HCT116 (cell line): ENCODE data around the gene MYADML2. TPM values are rescaled to one million over a fixed set of nuclear protein-coding genes. Genes with fewer than 3 reads are reported as not detected.

Source experiments
- ATAC-seq: fragments of 200-7000 bp; cut with Tn5 transposase; 2 replicates; pipeline ENCODE4 v1.9.1; 2020; ENCODE audit warnings: mild to moderate bottlenecking, moderate library complexity
- BruUV-seq: library from RNA; stranded (reverse); fragments of 400-500 nt; replicated peaks from 2 replicates; lab custom pipeline; 2021; lab: Mats Ljungman, UMichigan
- CTCF ChIA-PET: fragments of 300-600 bp; sonication (Branson Sonifier 250); formaldehyde crosslinking; loops from one replicate; lab custom pipeline; 2021; ENCODE audit warnings: antibody characterized with exemption; lab: Charles Lee
- POLR2A ChIA-PET: fragments of 300-600, 350-600 bp; sonication (Branson Sonifier 250); formaldehyde crosslinking; loops from one replicate; lab custom pipeline; 2021; ENCODE audit warnings: antibody characterized with exemption; lab: Charles Lee
- RAD21 ChIA-PET, 2 experiments: fragments of 300-600 bp; sonication (Branson Sonifier 250); formaldehyde crosslinking; loops; one replicate each; lab custom pipeline; 2023; ENCODE audit warnings: low total read pairs in 2 of 2; ENCODE audit not compliant: uncharacterized antibody in 2 of 2, unreplicated experiment in 2 of 2, low non-redundant PET in 1 of 2; lab: Charles Lee
- DNase-seq: peaks from one replicate; pipeline ENCODE4 v3.0.0-alpha.2; 2010; ENCODE audit warnings: low read depth, low spot score
- H2AFZ ChIP-seq: fragments of 200-600 bp; shearing (Covaris generic), sonication (generic); 2 replicates; pipeline ENCODE4 v1.6.1; 2017; ENCODE audit warnings: low read depth, mixed run types, mixed read lengths, antibody characterized with exemption, low read length; ENCODE audit not compliant: poor library complexity, severe bottlenecking
- H3K27ac ChIP-seq: 2 replicates; pipeline ENCODE4 v1.5.1; 2012; ENCODE audit warnings: low read depth, low read length
- H3K27me3 ChIP-seq: fragments of 200-600 bp; sonication (generic); 2 replicates; pipeline ENCODE4 v1.6.1; 2016; ENCODE audit warnings: mixed run types, low read length, mixed read lengths; ENCODE audit not compliant: insufficient read depth
- H3K36me3 ChIP-seq, 2 experiments: fragments of 200-500 bp in 1 of 2; fragments of 200-600 bp in 1 of 2; sonication (Bioruptor generic) in 1 of 2; sonication (generic) in 1 of 2; 2 replicates each; pipeline versions ENCODE4 v1.5.1 to v1.6.1; 2014 to 2016; ENCODE audit warnings: low read length in 2 of 2, inconsistent platforms in 1 of 2, mixed read lengths in 1 of 2, mixed run types in 1 of 2; ENCODE audit not compliant: insufficient read depth in 2 of 2, control insufficient read depth in 1 of 2
- H3K4me1 ChIP-seq, 2 experiments: fragments of 200-600 bp in 1 of 2; sonication (generic) in 1 of 2; 2 replicates each; pipeline versions ENCODE4 v1.5.1 to v1.6.1; 2012 to 2017; ENCODE audit warnings: low read length in 2 of 2, inconsistent platforms in 1 of 2, mild to moderate bottlenecking in 1 of 2, mixed read lengths in 1 of 2, mixed run types in 1 of 2, moderate library complexity in 1 of 2; ENCODE audit not compliant: insufficient read depth in 2 of 2, control insufficient read depth in 1 of 2
- H3K4me2 ChIP-seq: fragments of 200-600 bp; sonication (generic); 2 replicates; pipeline ENCODE4 v1.6.1; 2017; ENCODE audit warnings: mixed run types, low read length, mixed read lengths
- H3K4me3 ChIP-seq, 2 experiments: fragments of 200-600 bp in 1 of 2; sonication (generic) in 1 of 2; replicated peaks in 1 of 2; 2 replicates each; pipeline ENCODE4 v1.5.1; 2011 to 2016; ENCODE audit warnings: low read length in 2 of 2, control low read depth in 1 of 2, low read depth in 1 of 2, mild to moderate bottlenecking in 1 of 2, mixed read lengths in 1 of 2, mixed run types in 1 of 2
- H3K79me2 ChIP-seq: fragments of 200-600 bp; sonication (generic); 2 replicates; pipeline ENCODE4 v1.6.1; 2017; ENCODE audit warnings: mild to moderate bottlenecking, mixed run types, low read length, moderate library complexity, mixed read lengths; ENCODE audit not compliant: insufficient read depth
- H3K9ac ChIP-seq: fragments of 200-600 bp; sonication (generic); 2 replicates; pipeline ENCODE4 v1.6.1; 2016; ENCODE audit warnings: low read length, mixed read lengths
- H3K9me2 ChIP-seq: fragments of 200-600 bp; sonication (generic), shearing (Covaris generic); 2 replicates; pipeline ENCODE4 v1.6.1; 2017; ENCODE audit warnings: mixed run types, mild to moderate bottlenecking, moderate library complexity; ENCODE audit not compliant: insufficient read depth
- H3K9me3 ChIP-seq, 2 experiments: fragments of 200-500 bp in 1 of 2; fragments of 200-600 bp in 1 of 2; sonication (Bioruptor generic) in 1 of 2; sonication (generic) in 1 of 2; 2 replicates each; pipeline ENCODE4 v1.6.1; 2014 to 2017; ENCODE audit warnings: low read length in 2 of 2, mixed read lengths in 2 of 2, inconsistent platforms in 1 of 2, low read depth in 1 of 2, mild to moderate bottlenecking in 1 of 2, mixed run types in 1 of 2, moderate library complexity in 1 of 2; ENCODE audit not compliant: control insufficient read depth in 1 of 2, insufficient read depth in 1 of 2
- H4K20me1 ChIP-seq: fragments of 200-600 bp; sonication (generic), shearing (Covaris generic); 2 replicates; pipeline ENCODE4 v1.6.1; 2017; ENCODE audit warnings: mixed run types, mild to moderate bottlenecking, moderate library complexity; ENCODE audit not compliant: insufficient read depth
- CEBPB ChIP-seq: IDR thresholded peaks from 2 replicates; pipeline ENCODE4 v1.6.1; 2012; ENCODE audit warnings: low read depth
- EGR1 ChIP-seq: IDR thresholded peaks from 2 replicates; pipeline ENCODE4 v1.6.1; 2012; ENCODE audit warnings: low read depth
- ELF1 ChIP-seq: IDR thresholded peaks from 2 replicates; pipeline ENCODE4 v1.6.1; 2012; ENCODE audit warnings: low read depth, borderline replicate concordance
- EZH2 ChIP-seq: fragments of 200-600 bp; sonication (generic); IDR thresholded peaks from 2 replicates; pipeline ENCODE4 v1.6.1; 2017; ENCODE audit warnings: antibody characterized with exemption, mixed run types
- EZH2phosphoT487 ChIP-seq: fragments of 200-600 bp; IDR thresholded peaks from 2 replicates; pipeline ENCODE4 v1.6.1; 2018; ENCODE audit warnings: antibody characterized with exemption, borderline replicate concordance
- POLR2A ChIP-seq: IDR thresholded peaks from 2 replicates; pipeline ENCODE4 v1.7.0; 2011; ENCODE audit warnings: borderline replicate concordance; ENCODE audit not compliant: insufficient read depth, insufficient read length; ENCODE audit errors: extremely low read depth
- RAD21 ChIP-seq: IDR thresholded peaks from 2 replicates; pipeline ENCODE4 v1.6.1; 2012; ENCODE audit warnings: low read depth, mild to moderate bottlenecking
- SIN3A ChIP-seq: IDR thresholded peaks from 2 replicates; pipeline ENCODE4 v1.6.1; 2012; ENCODE audit warnings: low read depth
- SRF ChIP-seq: IDR thresholded peaks from 2 replicates; pipeline ENCODE4 v1.6.1; 2012; ENCODE audit warnings: low read depth
- TCF7L2 ChIP-seq: IDR thresholded peaks from 2 replicates; pipeline ENCODE4 v1.7.0; 2011; ENCODE audit warnings: borderline replicate concordance, inconsistent platforms; ENCODE audit not compliant: insufficient read depth, insufficient read length; ENCODE audit errors: extremely low read depth
- YY1 ChIP-seq: IDR thresholded peaks from 2 replicates; pipeline ENCODE4 v1.6.1; 2011; ENCODE audit warnings: low read length, low read depth, moderate library complexity, mild to moderate bottlenecking; ENCODE audit not compliant: insufficient replicate concordance; ENCODE audit errors: extremely low read depth
- ZNF274 ChIP-seq: fragments of 200-500 bp; sonication (Bioruptor generic); IDR thresholded peaks from 2 replicates; pipeline ENCODE4 v1.6.1; 2014; ENCODE audit warnings: mild to moderate bottlenecking, low read depth, low read length, inconsistent platforms
- intact Hi-C: fragments of 100-400 bp; cut with micrococcal nuclease; formaldehyde crosslinking; loops from 2 replicates; pipeline ENCODE4 v1.10.0; 2022
- total RNA-seq: library from RNA; stranded (reverse); gene quantifications from one replicate; pipeline ENCODE4 v1.2.1, GENCODE V29; 2021; ENCODE audit not compliant: unreplicated experiment
- TF ChIP-seq, protein P1 (sequence below): IDR thresholded peaks from 2 replicates; pipeline ENCODE4 v1.6.1; 2011; ENCODE audit warnings: mild to moderate bottlenecking, low read length, moderate library complexity; ENCODE audit not compliant: insufficient replicate concordance; ENCODE audit errors: extremely low read depth
- TF ChIP-seq, protein P2 (sequence below): IDR thresholded peaks from 2 replicates; pipeline ENCODE4 v1.6.1; 2012
- TF ChIP-seq, protein P3 (sequence below): IDR thresholded peaks from 2 replicates; pipeline ENCODE4 v1.6.1; 2012
- TF ChIP-seq, protein P4 (sequence below), 3 experiments: fragments of 200-600 bp in 1 of 3; sonication (generic) in 1 of 3; IDR thresholded peaks in 2 of 3; conservative IDR thresholded peaks in 1 of 3; 2 replicates each; pipeline ENCODE4 v1.5.1; 2012 to 2017; ENCODE audit warnings: low read depth in 2 of 3, low read length in 2 of 3, antibody characterized with exemption in 1 of 3, borderline replicate concordance in 1 of 3, control low read depth in 1 of 3, mild to moderate bottlenecking in 1 of 3, mixed read lengths in 1 of 3, mixed run types in 1 of 3, moderate library complexity in 1 of 3; ENCODE audit not compliant: insufficient read depth in 1 of 3
- TF ChIP-seq, protein P5 (sequence below): IDR thresholded peaks from 2 replicates; pipeline ENCODE4 v1.6.1; 2012; ENCODE audit warnings: low read depth

Gene MYADML2
- total RNA-seq, 1 experiment from 2014 or later = not detected

DNA sequence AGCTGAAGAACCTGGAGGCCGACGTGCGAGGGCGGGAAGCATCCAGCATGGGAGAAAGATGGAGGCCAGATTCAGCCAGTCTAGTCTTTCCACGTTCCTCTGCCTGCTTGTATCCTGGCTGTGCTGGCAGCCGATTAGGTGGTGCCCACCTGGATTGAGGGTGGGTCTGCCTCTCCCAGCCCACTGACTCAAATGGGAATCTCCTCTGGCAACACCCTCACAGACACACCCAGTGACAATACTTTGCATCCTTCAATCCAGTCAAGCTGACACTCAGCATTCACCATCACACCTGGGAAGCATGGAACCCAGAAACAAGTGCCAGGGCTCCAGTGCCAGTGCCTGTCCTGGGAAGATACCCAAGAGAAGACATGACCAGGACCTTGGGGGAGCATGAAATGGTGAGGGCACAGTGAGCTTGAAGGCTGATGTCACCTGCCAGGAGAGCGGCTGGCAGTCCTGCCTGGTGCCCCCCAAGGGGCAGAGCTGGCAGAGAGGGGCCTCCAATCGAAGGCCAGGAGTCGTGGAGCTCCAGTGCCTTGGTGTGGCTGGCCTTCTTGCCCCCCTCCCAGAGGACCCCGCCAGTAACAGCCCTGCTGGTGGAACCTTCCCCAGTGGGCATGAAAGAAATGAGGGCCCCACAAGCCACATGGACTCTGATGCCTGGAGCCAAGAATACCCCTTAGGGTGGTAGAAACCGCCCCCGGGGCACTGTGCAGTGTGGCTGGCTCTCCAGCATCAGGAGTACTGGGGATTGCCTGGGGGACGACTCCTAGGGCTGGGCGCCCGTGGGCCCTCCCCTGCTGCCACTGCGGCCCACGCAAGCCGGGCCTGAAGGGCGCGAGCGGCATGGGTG, 45.6 kb downstream of the MYADML2 start:
- Histone ChIP-seq H3K9ac (no peak overlapping the region; the same call in 1 of the 2 replicates), H3K9me3 (no peaks in the 10 kb centered on the region), H3K4me1 (peaks cover 24 to 50% of the 10 kb centered on the region in 2 experiments), H4K20me1 (no peaks in the 10 kb centered on the region), H2AFZ (no peak overlapping the region), H3K4me2 (peak overlapping the region; percentile 50), H3K79me2 (no peaks in the 10 kb centered on the region; the same call in 1 of the 2 replicates), H3K9me2 (no peaks in the 10 kb centered on the region), H3K27ac (peak overlapping the region; percentile 5; the same call in 1 of the 2 replicates), H3K27me3 (no peaks in the 10 kb centered on the region), H3K4me3 (no peak overlapping the region), H3K36me3 (peaks cover 3 to 19% of the 10 kb centered on the region in 2 experiments; a peak in 2 of 4 replicates)
- DNase-seq (no peak), ATAC-seq (peak; percentile 12)
- ChIA-PET POLR2A (no interaction called here), CTCF (no interaction called here), RAD21 (no interaction called here)
- TF ChIP-seq, protein P1, sequence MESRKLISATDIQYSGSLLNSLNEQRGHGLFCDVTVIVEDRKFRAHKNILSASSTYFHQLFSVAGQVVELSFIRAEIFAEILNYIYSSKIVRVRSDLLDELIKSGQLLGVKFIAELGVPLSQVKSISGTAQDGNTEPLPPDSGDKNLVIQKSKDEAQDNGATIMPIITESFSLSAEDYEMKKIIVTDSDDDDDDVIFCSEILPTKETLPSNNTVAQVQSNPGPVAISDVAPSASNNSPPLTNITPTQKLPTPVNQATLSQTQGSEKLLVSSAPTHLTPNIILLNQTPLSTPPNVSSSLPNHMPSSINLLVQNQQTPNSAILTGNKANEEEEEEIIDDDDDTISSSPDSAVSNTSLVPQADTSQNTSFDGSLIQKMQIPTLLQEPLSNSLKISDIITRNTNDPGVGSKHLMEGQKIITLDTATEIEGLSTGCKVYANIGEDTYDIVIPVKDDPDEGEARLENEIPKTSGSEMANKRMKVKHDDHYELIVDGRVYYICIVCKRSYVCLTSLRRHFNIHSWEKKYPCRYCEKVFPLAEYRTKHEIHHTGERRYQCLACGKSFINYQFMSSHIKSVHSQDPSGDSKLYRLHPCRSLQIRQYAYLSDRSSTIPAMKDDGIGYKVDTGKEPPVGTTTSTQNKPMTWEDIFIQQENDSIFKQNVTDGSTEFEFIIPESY = no peak
- TF ChIP-seq ELF1 (no peak), EZH2phosphoT487 (no peak), RAD21 (no peak), SIN3A (no peak), SRF (no peak), EZH2 (no peak), CEBPB (no peak), EGR1 (no peak), TCF7L2 (no peak), YY1 (no peak), ZNF274 (no peak), POLR2A (no peak)
- TF ChIP-seq, protein P2, sequence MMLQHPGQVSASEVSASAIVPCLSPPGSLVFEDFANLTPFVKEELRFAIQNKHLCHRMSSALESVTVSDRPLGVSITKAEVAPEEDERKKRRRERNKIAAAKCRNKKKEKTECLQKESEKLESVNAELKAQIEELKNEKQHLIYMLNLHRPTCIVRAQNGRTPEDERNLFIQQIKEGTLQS = no peak
- TF ChIP-seq, protein P3, sequence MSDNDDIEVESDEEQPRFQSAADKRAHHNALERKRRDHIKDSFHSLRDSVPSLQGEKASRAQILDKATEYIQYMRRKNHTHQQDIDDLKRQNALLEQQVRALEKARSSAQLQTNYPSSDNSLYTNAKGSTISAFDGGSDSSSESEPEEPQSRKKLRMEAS = no peak
- TF ChIP-seq, protein P4, sequence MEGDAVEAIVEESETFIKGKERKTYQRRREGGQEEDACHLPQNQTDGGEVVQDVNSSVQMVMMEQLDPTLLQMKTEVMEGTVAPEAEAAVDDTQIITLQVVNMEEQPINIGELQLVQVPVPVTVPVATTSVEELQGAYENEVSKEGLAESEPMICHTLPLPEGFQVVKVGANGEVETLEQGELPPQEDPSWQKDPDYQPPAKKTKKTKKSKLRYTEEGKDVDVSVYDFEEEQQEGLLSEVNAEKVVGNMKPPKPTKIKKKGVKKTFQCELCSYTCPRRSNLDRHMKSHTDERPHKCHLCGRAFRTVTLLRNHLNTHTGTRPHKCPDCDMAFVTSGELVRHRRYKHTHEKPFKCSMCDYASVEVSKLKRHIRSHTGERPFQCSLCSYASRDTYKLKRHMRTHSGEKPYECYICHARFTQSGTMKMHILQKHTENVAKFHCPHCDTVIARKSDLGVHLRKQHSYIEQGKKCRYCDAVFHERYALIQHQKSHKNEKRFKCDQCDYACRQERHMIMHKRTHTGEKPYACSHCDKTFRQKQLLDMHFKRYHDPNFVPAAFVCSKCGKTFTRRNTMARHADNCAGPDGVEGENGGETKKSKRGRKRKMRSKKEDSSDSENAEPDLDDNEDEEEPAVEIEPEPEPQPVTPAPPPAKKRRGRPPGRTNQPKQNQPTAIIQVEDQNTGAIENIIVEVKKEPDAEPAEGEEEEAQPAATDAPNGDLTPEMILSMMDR (IDR thresholded peaks at IDR 0.05 in 2 of 3, conservative IDR thresholded peaks at IDR 0.05 in 1 of 3; ENCODE audit: borderline replicate concordance in 1 of 3, insufficient read depth in 1 of 3, low read depth in 2 of 3, low read length in 2 of 3) = no peak
- TF ChIP-seq, protein P5, sequence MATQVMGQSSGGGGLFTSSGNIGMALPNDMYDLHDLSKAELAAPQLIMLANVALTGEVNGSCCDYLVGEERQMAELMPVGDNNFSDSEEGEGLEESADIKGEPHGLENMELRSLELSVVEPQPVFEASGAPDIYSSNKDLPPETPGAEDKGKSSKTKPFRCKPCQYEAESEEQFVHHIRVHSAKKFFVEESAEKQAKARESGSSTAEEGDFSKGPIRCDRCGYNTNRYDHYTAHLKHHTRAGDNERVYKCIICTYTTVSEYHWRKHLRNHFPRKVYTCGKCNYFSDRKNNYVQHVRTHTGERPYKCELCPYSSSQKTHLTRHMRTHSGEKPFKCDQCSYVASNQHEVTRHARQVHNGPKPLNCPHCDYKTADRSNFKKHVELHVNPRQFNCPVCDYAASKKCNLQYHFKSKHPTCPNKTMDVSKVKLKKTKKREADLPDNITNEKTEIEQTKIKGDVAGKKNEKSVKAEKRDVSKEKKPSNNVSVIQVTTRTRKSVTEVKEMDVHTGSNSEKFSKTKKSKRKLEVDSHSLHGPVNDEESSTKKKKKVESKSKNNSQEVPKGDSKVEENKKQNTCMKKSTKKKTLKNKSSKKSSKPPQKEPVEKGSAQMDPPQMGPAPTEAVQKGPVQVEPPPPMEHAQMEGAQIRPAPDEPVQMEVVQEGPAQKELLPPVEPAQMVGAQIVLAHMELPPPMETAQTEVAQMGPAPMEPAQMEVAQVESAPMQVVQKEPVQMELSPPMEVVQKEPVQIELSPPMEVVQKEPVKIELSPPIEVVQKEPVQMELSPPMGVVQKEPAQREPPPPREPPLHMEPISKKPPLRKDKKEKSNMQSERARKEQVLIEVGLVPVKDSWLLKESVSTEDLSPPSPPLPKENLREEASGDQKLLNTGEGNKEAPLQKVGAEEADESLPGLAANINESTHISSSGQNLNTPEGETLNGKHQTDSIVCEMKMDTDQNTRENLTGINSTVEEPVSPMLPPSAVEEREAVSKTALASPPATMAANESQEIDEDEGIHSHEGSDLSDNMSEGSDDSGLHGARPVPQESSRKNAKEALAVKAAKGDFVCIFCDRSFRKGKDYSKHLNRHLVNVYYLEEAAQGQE = no peak
- BruUV-seq = no TSS peak
- intact Hi-C loops = no loop called here
